Neural progenitor cell (in vitro differentiated cells): ENCODE measurements around the gene ATP8B4. TPM values are rescaled to one million over a fixed set of nuclear protein-coding genes. Genes with fewer than 3 reads are reported as not detected.
A peak's percentile ranks its signal among the peaks of the same experiment; 100 is the strongest.

Experiments
- DNase-seq: peaks from one replicate; pipeline ENCODE4 v3.0.0-alpha.2; 2016; ENCODE audit warnings: low spot score
- H2AFZ ChIP-seq: fragments of 200-600 bp; sonication (generic); replicated peaks from 2 replicates; pipeline ENCODE4 v1.6.1; 2016; ENCODE audit warnings: antibody characterized with exemption
- H3F3A ChIP-seq: fragments of 200-600 bp; sonication (generic); 2 replicates; pipeline ENCODE4 v1.6.1; 2016; ENCODE audit warnings: antibody characterized with exemption, low read depth
- H3K27ac ChIP-seq: fragments of 200-600 bp; sonication (generic); 2 replicates; pipeline ENCODE4 v1.5.1; 2016; ENCODE audit warnings: mild to moderate bottlenecking
- H3K27me3 ChIP-seq: fragments of 200-600 bp; sonication (generic); 2 replicates; pipeline ENCODE4 v1.6.1; 2016; ENCODE audit warnings: mild to moderate bottlenecking, moderate library complexity
- H3K36me3 ChIP-seq: fragments of 200-600 bp; sonication (generic); 2 replicates; pipeline ENCODE4 v1.5.1; 2016
- H3K4me1 ChIP-seq: fragments of 200-600 bp; sonication (generic); 2 replicates; pipeline ENCODE4 v1.6.1; 2016; ENCODE audit warnings: mixed run types
- H3K4me2 ChIP-seq: fragments of 200-600 bp; sonication (generic); 2 replicates; pipeline ENCODE4 v1.6.1; 2016
- H3K4me3 ChIP-seq: fragments of 200-600 bp; sonication (generic); 2 replicates; pipeline ENCODE4 v1.5.1; 2016
- H3K79me2 ChIP-seq: fragments of 200-600 bp; sonication (generic); 2 replicates; pipeline ENCODE4 v1.6.1; 2016; ENCODE audit warnings: low read depth
- H3K9ac ChIP-seq: fragments of 200-600 bp; sonication (generic); 2 replicates; pipeline ENCODE4 v1.6.1; 2016
- H3K9me3 ChIP-seq: fragments of 200-600 bp; sonication (generic); 2 replicates; pipeline ENCODE4 v1.5.1; 2016; ENCODE audit warnings: low read depth
- H4K20me1 ChIP-seq: fragments of 200-600 bp; sonication (generic); 2 replicates; pipeline ENCODE4 v1.6.1; 2016; ENCODE audit warnings: low read depth
- H3K27ac Mint-ChIP-seq: 3 replicates; pipeline ENCODE4 v1.8.0; 2021; ENCODE audit warnings: mixed read lengths
- H3K27me3 Mint-ChIP-seq: 2 replicates; pipeline ENCODE4 v1.8.0; 2022; ENCODE audit warnings: low read depth, mild to moderate bottlenecking, inconsistent platforms, moderate library complexity, mixed read lengths; ENCODE audit not compliant: insufficient read depth
- H3K36me3 Mint-ChIP-seq: 3 replicates; pipeline ENCODE4 v1.8.0; 2021; ENCODE audit warnings: mixed read lengths
- H3K4me1 Mint-ChIP-seq: 3 replicates; pipeline ENCODE4 v1.8.0; 2021; ENCODE audit warnings: mixed read lengths
- H3K4me3 Mint-ChIP-seq: 3 replicates; pipeline ENCODE4 v1.8.0; 2021; ENCODE audit warnings: mild to moderate bottlenecking, moderate library complexity, mixed read lengths
- H3K9me3 Mint-ChIP-seq: 3 replicates; pipeline ENCODE4 v1.8.0; 2020; ENCODE audit warnings: mixed read lengths
- CTCF ChIP-seq: fragments of 200-600 bp; sonication (generic); IDR thresholded peaks from 2 replicates; pipeline ENCODE4 v1.5.1; 2017; ENCODE audit warnings: antibody characterized with exemption, mild to moderate bottlenecking
- EZH2 ChIP-seq: fragments of 200-600 bp; sonication (generic); IDR thresholded peaks from 2 replicates; pipeline ENCODE4 v1.6.1; 2017; ENCODE audit warnings: antibody characterized with exemption, mild to moderate bottlenecking, moderate library complexity
- EZH2phosphoT487 ChIP-seq: fragments of 200-600 bp; sonication (generic); IDR thresholded peaks from 2 replicates; pipeline ENCODE4 v1.6.1; 2017; ENCODE audit warnings: antibody characterized with exemption
- total RNA-seq: library from RNA; depleted of rRNA; stranded (reverse); fragments of >200 nt; gene quantifications from 2 replicates; pipeline ENCODE4 v1.2.3, GENCODE V29; 2015; ENCODE audit warnings: low replicate concordance

ATP8B4 gene
- total RNA-seq, 1 donor from 2014 or later: 2.7 TPM

DNA sequence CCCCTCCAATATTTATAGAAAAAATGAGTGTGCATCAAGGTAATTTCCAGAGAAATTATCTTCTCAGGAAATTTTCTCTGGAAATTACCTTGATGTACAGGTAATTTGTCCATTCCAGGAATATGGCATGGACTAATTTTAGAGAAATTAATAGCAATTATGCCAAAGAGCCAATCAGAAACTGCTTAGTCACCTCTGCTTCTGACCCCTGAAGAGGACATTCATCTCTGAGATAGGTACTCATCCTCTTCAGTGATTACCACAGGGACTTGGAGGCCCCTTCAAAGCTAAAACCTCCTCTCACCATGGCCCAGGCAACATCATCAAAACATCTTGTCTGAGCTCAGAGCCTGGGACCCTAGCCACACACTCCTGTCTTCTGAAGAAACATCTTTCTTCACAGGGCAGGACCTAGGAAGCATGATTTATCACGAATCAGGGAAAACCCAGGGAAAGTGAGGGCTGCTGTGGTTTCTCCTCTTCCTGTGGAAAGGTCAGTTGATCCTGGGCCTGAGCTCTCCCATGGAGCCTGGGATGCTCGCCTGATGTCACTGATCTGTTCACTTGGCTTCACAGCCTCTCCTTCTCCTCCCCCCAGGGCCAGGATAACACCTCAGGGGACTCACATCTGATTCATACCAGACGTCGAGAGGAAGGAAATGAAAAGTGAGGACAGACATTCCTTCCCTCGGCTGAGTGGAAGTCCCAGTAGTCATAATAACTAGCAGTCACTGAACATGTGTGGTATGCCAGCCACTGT lies 287.6 kb downstream of the ATP8B4 start:
- no peak overlapping the region for H3K4me3 ChIP-seq
- no peaks in the 10 kb centered on the region for H3K36me3 Mint-ChIP-seq
- no peaks in the 10 kb centered on the region for H3K9me3 ChIP-seq
- no peak overlapping the region for H3K4me3 Mint-ChIP-seq
- H3K4me1 ChIP-seq: no peaks in the 10 kb centered on the region
- no peaks in the 10 kb centered on the region for H3K79me2 ChIP-seq
- no peaks in the 10 kb centered on the region for H3K36me3 ChIP-seq
- H3K4me2 ChIP-seq: no peak overlapping the region
- no peak overlapping the region for H3K27ac Mint-ChIP-seq
- peaks cover 2% of the 10 kb centered on the region for H3K27me3 Mint-ChIP-seq
- no peak for DNase-seq
- H3K4me1 Mint-ChIP-seq: no peaks in the 10 kb centered on the region
- no peaks in the 10 kb centered on the region for H3K27me3 ChIP-seq
- no peak overlapping the region for H3K9ac ChIP-seq
- H3K9me3 Mint-ChIP-seq: no peaks in the 10 kb centered on the region
- no peaks in the 10 kb centered on the region for H4K20me1 ChIP-seq
- TF ChIP-seq CTCF (no peak), EZH2 (no peak), EZH2phosphoT487 (no peak)
- no peak overlapping the region for H2AFZ ChIP-seq
- H3F3A ChIP-seq: no peaks in the 10 kb centered on the region
- H3K27ac ChIP-seq: no peak overlapping the region

GRCh38 chr15:49830391-49830790 lies 288.6 kb downstream of the ATP8B4 start:
- H3K27ac ChIP-seq: no peak overlapping the region
- no peaks in the 10 kb centered on the region for H3F3A ChIP-seq
- Mint-ChIP-seq H3K36me3 (no peaks in the 10 kb centered on the region), H3K9me3 (no peaks in the 10 kb centered on the region), H3K4me1 (no peaks in the 10 kb centered on the region), H3K27ac (peak overlapping the region; percentile 21), H3K4me3 (no peak overlapping the region), H3K27me3 (peaks cover 2% of the 10 kb centered on the region)
- H3K9me3 ChIP-seq: no peaks in the 10 kb centered on the region
- no peak overlapping the region for H2AFZ ChIP-seq
- no peak overlapping the region for H3K4me2 ChIP-seq
- H3K9ac ChIP-seq: no peak overlapping the region
- H3K79me2 ChIP-seq: no peaks in the 10 kb centered on the region
- no peak overlapping the region for H3K4me3 ChIP-seq
- no peaks in the 10 kb centered on the region for H3K36me3 ChIP-seq
- H3K27me3 ChIP-seq: no peaks in the 10 kb centered on the region
- no peak for TF ChIP-seq EZH2
- TF ChIP-seq EZH2phosphoT487: no peak
- TF ChIP-seq CTCF: no peak
- no peaks in the 10 kb centered on the region for H4K20me1 ChIP-seq
- no peak for DNase-seq
- no peaks in the 10 kb centered on the region for H3K4me1 ChIP-seq

DNA sequence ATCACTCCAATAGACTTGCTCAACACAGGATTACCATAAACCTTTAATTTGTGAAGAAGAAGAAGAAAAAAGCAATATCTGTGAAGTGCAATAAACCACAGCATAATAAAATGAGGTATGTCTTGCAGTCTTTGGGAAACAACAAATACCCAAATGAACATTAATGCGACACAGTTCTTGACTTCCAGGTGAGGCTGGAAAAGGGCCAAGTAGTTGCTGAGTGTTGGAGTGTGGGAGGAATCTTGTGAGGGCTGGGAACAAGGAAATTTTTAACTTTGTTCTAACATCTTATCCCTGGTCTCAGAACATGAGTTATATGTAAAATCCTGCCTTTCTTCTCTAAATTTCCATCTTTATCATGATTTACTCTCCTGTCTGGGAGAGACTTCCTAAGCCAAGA lies 291.7 kb downstream of the ATP8B4 start:
- Histone ChIP-seq H3K9ac (no peak overlapping the region), H3K4me3 (no peak overlapping the region), H3K79me2 (no peaks in the 10 kb centered on the region), H2AFZ (no peak overlapping the region), H3F3A (no peaks in the 10 kb centered on the region), H3K36me3 (no peaks in the 10 kb centered on the region), H4K20me1 (no peaks in the 10 kb centered on the region), H3K27me3 (no peaks in the 10 kb centered on the region), H3K4me2 (no peak overlapping the region), H3K4me1 (no peaks in the 10 kb centered on the region), H3K9me3 (no peaks in the 10 kb centered on the region), H3K27ac (no peak overlapping the region)
- Mint-ChIP-seq H3K27me3 (peaks cover 2% of the 10 kb centered on the region), H3K4me1 (no peaks in the 10 kb centered on the region), H3K36me3 (no peaks in the 10 kb centered on the region), H3K4me3 (no peak overlapping the region), H3K9me3 (no peaks in the 10 kb centered on the region), H3K27ac (no peak overlapping the region)
- no peak for DNase-seq
- TF ChIP-seq CTCF (no peak), EZH2 (no peak), EZH2phosphoT487 (no peak)
